K562 (cell line): ENCODE data around the gene ARHGAP8. TPM values are rescaled to one million over a fixed set of nuclear protein-coding genes. Genes with fewer than 3 reads are reported as not detected.

Experiments
- ATAC-seq: fragments of 200-7000 bp; cut with Tn5 transposase; 3 replicates; pipeline ENCODE4 v1.9.1; 2020; ENCODE audit warnings: moderate library complexity
- BruUV-seq: library from RNA; stranded (reverse); fragments of 400-500 nt; replicated peaks from 2 replicates; lab custom pipeline; 2021; lab: Mats Ljungman, UMichigan
- CTCF ChIA-PET: fragments of 300-600 bp; formaldehyde crosslinking; extraction: SDS; loops from one replicate; lab custom pipeline; 2021; ENCODE audit warnings: low intra/inter-chr PET ratio; lab: Yijun Ruan, JAX
- POLR2A ChIA-PET: fragments of 300-600, 350-650 bp; sonication (Branson Sonifier 250); formaldehyde crosslinking; extraction: SDS; loops from one replicate; lab custom pipeline; 2021; ENCODE audit warnings: antibody characterized with exemption, inconsistent platforms; lab: Yijun Ruan, JAX
- DNase-seq, 4 experiments: peaks; one replicate each; pipeline versions ENCODE4 v3.0.0 to v3.0.0-alpha.2; 2011 to 2018; ENCODE audit warnings: low spot score in 3 of 4, mixed read lengths in 3 of 4; ENCODE audit errors: extremely low read depth in 1 of 4
- FAIRE-seq: peaks from 2 replicates; lab custom pipeline; 2011; peaks lifted over from hg19 to GRCh38; lab: Jason Lieb, UNC
- H2AFZ ChIP-seq: 2 replicates; pipeline ENCODE4 v1.6.0; 2011; ENCODE audit warnings: low read depth, low read length, control low read depth, inconsistent platforms
- H3K27ac ChIP-seq: fragments of 200-600 bp; 3 replicates; pipeline ENCODE4 v1.8.0; 2011; ENCODE audit warnings: low read depth, mild to moderate bottlenecking, control low read depth, inconsistent platforms, low read length, moderate library complexity, mixed read lengths; ENCODE audit errors: extremely low read depth
- H3K27me3 ChIP-seq, 2 experiments: fragments of 300-600 bp in 1 of 2; 2 replicates in 1 of 2; 3 replicates in 1 of 2; pipeline versions ENCODE4 v1.6.0 to v1.8.0; 2011; ENCODE audit warnings: inconsistent platforms in 2 of 2, low read length in 2 of 2, mild to moderate bottlenecking in 1 of 2, mixed read lengths in 1 of 2, moderate library complexity in 1 of 2; ENCODE audit not compliant: control insufficient read depth in 2 of 2, insufficient read depth in 2 of 2
- H3K36me3 ChIP-seq: fragments of 300-600 bp; 3 replicates; pipeline ENCODE4 v1.8.0; 2011; ENCODE audit warnings: mild to moderate bottlenecking, low read length, inconsistent platforms; ENCODE audit not compliant: control insufficient read depth, insufficient read depth
- H3K4me1 ChIP-seq, 2 experiments: fragments of 200-600 bp in 1 of 2; replicated peaks in 1 of 2; 2 replicates in 1 of 2; 3 replicates in 1 of 2; pipeline versions ENCODE4 v1.5.1 to v1.8.0; 2011; ENCODE audit warnings: inconsistent platforms in 2 of 2, low read length in 2 of 2, mild to moderate bottlenecking in 1 of 2, mixed read lengths in 1 of 2, moderate library complexity in 1 of 2; ENCODE audit not compliant: control insufficient read depth in 2 of 2, insufficient read depth in 2 of 2
- H3K4me2 ChIP-seq: 2 replicates; pipeline ENCODE4 v1.6.1; 2011; ENCODE audit warnings: low read length, control low read depth, inconsistent platforms, mixed read lengths; ENCODE audit not compliant: insufficient read depth
- H3K4me3 ChIP-seq: fragments of 200-600 bp; sonication (generic), shearing (Covaris generic); 2 replicates; pipeline ENCODE4 v1.5.1; 2016; ENCODE audit warnings: control low read depth, inconsistent platforms
- H3K79me2 ChIP-seq: fragments of 200-600 bp; 3 replicates; pipeline ENCODE4 v1.8.0; 2011; ENCODE audit warnings: low read length, inconsistent platforms; ENCODE audit not compliant: control insufficient read depth, insufficient read depth
- H3K9ac ChIP-seq, 2 experiments: 2 replicates each; pipeline versions ENCODE4 v1.6.0 to v1.6.1; 2011; ENCODE audit warnings: low read depth in 2 of 2, low read length in 2 of 2, control low read depth in 1 of 2, inconsistent platforms in 1 of 2, mild to moderate bottlenecking in 1 of 2, mixed read lengths in 1 of 2; ENCODE audit not compliant: insufficient read depth in 1 of 2
- H3K9me1 ChIP-seq: one replicate; pipeline ENCODE4 v1.6.0; 2011; ENCODE audit warnings: inconsistent platforms, mild to moderate bottlenecking, low read length, moderate library complexity; ENCODE audit not compliant: control insufficient read depth, insufficient read depth
- H3K9me3 ChIP-seq: replicated peaks from 2 replicates; pipeline ENCODE4 v1.5.1; 2011; ENCODE audit warnings: low read depth, low read length, inconsistent platforms; ENCODE audit not compliant: control insufficient read depth, insufficient read depth
- H4K20me1 ChIP-seq: replicated peaks from 2 replicates; pipeline ENCODE4 v1.6.1; 2011; ENCODE audit warnings: low read length, inconsistent platforms, mixed read lengths; ENCODE audit not compliant: control insufficient read depth, insufficient read depth
- ATF7 ChIP-seq: fragments of 450-650 bp; IDR thresholded peaks from 2 replicates; pipeline ENCODE4 v1.7.1; 2014; ENCODE audit warnings: mild to moderate bottlenecking, moderate library complexity
- FOXJ3 ChIP-seq: sonication (generic); formaldehyde crosslinking; IDR thresholded peaks from 2 replicates; pipeline ENCODE4 v1.4.0; 2020; ENCODE audit warnings: mild to moderate bottlenecking, missing genetic modification reagents
- GABPB1 ChIP-seq: sonication (generic); formaldehyde crosslinking; IDR thresholded peaks from 2 replicates; pipeline ENCODE4 v1.8.0; 2022; ENCODE audit warnings: mild to moderate bottlenecking, missing genetic modification reagents
- NONO ChIP-seq, 2 experiments: fragments of 200-400 bp in 1 of 2; fragments of 450-650 bp in 1 of 2; formaldehyde crosslinking in 1 of 2; IDR thresholded peaks; 2 replicates each; pipeline ENCODE4 v1.6.1; 2017; ENCODE audit warnings: low read depth in 2 of 2, mild to moderate bottlenecking in 2 of 2, moderate library complexity in 2 of 2, low read length in 1 of 2
- POLR2AphosphoS2 ChIP-seq: IDR thresholded peaks from 2 replicates; pipeline ENCODE4 v1.6.1; 2012; ENCODE audit warnings: low read length, improper control_type of control experiment
- POLR2AphosphoS5 ChIP-seq: IDR thresholded peaks from 2 replicates; pipeline ENCODE4 v1.6.1; 2011; ENCODE audit warnings: mild to moderate bottlenecking, low read depth, low read length, moderate library complexity; ENCODE audit not compliant: control insufficient read depth, insufficient read depth
- RHOXF2B ChIP-seq: fragments of 250-450 bp; sonication (Bioruptor Pico); conservative IDR thresholded peaks from 2 replicates; pipeline ENCODE4 v1.5.1; 2021
- SMAD3 ChIP-seq: fragments of 450-650 bp; formaldehyde crosslinking; conservative IDR thresholded peaks from 2 replicates; pipeline ENCODE4 v1.4.0; 2020; ENCODE audit warnings: mild to moderate bottlenecking
- SUPT5H ChIP-seq: fragments of 450-650 bp; IDR thresholded peaks from 2 replicates; pipeline ENCODE4 v1.6.1; 2016
- USF1 ChIP-seq: sonication (generic); formaldehyde crosslinking; IDR thresholded peaks from 2 replicates; pipeline ENCODE4 v1.9.0; 2022; ENCODE audit warnings: mild to moderate bottlenecking, missing genetic modification reagents
- XRCC5 ChIP-seq: fragments of 200-400 bp; formaldehyde crosslinking; IDR thresholded peaks from 2 replicates; pipeline ENCODE4 v1.6.1; 2017; ENCODE audit warnings: low read depth, mild to moderate bottlenecking, low read length
- ZBTB9 ChIP-seq: fragments of 450-650 bp; formaldehyde crosslinking; IDR thresholded peaks from 2 replicates; pipeline ENCODE4 v1.4.0; 2020; ENCODE audit warnings: mild to moderate bottlenecking, moderate library complexity
- ZKSCAN1 ChIP-seq: fragments of 150-350 bp; IDR thresholded peaks from 2 replicates; pipeline ENCODE4 v1.6.1; 2016; ENCODE audit warnings: low read depth, low read length
- ZNF41 ChIP-seq: fragments of 250-450 bp; sonication (Bioruptor Pico); conservative IDR thresholded peaks from 2 replicates; pipeline ENCODE4 v1.4.0; 2020; ENCODE audit warnings: mild to moderate bottlenecking
- WGBS: fragments of 100-300 bp; shearing (Covaris generic); methylation state at CpG from one replicate; pipeline ENCODE4 v1.1.6; 2016; ENCODE audit warnings: low coverage, mixed read lengths; ENCODE audit not compliant: insufficient coverage; ENCODE audit errors: missing lambda C conversion rate; 5-methylcytosine and 5-hydroxymethylcytosine counted together
- in situ Hi-C: fragments of 300-500 bp; cut with MboI; formaldehyde crosslinking; loops from 4 replicates; pipeline ENCODE4 v1.15.0; 2018; ENCODE audit warnings: inconsistent platforms, mixed read lengths
- intact Hi-C: fragments of 100-400 bp; cut with micrococcal nuclease; formaldehyde crosslinking; loops from 2 replicates; pipeline ENCODE4 v1.14.2; 2022
- polyA plus RNA-seq, 8 experiments: library from polyadenylated mRNA; depleted of rRNA in 4 of 8; stranded (reverse) in 5 of 8; unstranded in 3 of 8; fragments of >200 nt; fragmentation: Nextera tagmentation in 2 of 8; fragmentation: Illumina TruSeq in 1 of 8; extraction: Ambion mirVana in 2 of 8; extraction: Trizol in 1 of 8; gene quantifications; 2 replicates each; pipeline versions ENCODE4 v1.2.1 to v1.2.3, GENCODE V29; 2011 to 2014; ENCODE audit warnings: inconsistent platforms in 1 of 8, missing spikeins in 1 of 8
- total RNA-seq, 7 experiments: library from RNA; depleted of rRNA in 6 of 7; stranded (reverse); fragments of >200 nt in 6 of 7; fragmentation: Illumina TruSeq in 2 of 7; extraction: Trizol in 2 of 7; gene quantifications; 2 replicates each; pipeline versions ENCODE4 v1.2.1 to v1.2.3, GENCODE V29; 2011 to 2021; ENCODE audit warnings: low replicate concordance in 1 of 7

ARHGAP8 gene
- total and polyA plus RNA-seq, 9 of the 15 experiments (the other 6 are each of a cell fraction or from before 2014, with no cell fraction given) = 0.15 to 2.2 (median 0.62) TPM

- H3K4me2 ChIP-seq = no peak overlapping the region
- no peaks in the 10 kb centered on the region for H3K9me1 ChIP-seq
- CTCF ChIA-PET = no interaction called here
- no TSS peak for BruUV-seq
- H3K4me3 ChIP-seq = no peak overlapping the region
- no peak for TF ChIP-seq POLR2AphosphoS5
- no peak for TF ChIP-seq ZNF41 (CRISPR knock-in tag)
- TF ChIP-seq POLR2AphosphoS2 = no peak
- no peak for TF ChIP-seq ZKSCAN1
- TF ChIP-seq SMAD3 (CRISPR knock-in tag) = no peak
- H3K9me3 ChIP-seq = no peaks in the 10 kb centered on the region
- DNase-seq (no peak), ATAC-seq (no peak), FAIRE-seq (no peak)
- H2AFZ ChIP-seq = no peak overlapping the region
- peaks cover 0 to 17% of the 10 kb centered on the region in 2 experiments; a peak in 2 of 5 replicates for H3K4me1 ChIP-seq
- intact Hi-C loops (no loop called here), in situ Hi-C loops (no loop called here)
- no peaks in the 10 kb centered on the region for H3K27me3 ChIP-seq
- 88% methylated on average over 17 of the region's 39 CpGs for WGBS
- POLR2A ChIA-PET = interaction anchor here (0.6 to 1.4 kb wide), 2 partner anchors 9 to 24 kb away, joined by 3 to 5 read pairs; no protein-coding TSS in a partner anchor
- H3K9ac ChIP-seq = no peak overlapping the region
- 0 out of 2 replicates have a peak, but pooled peaks cover 4% of the 10 kb centered on the region for H4K20me1 ChIP-seq
- H3K27ac ChIP-seq = no peak overlapping the region
- no peaks in the 10 kb centered on the region for H3K79me2 ChIP-seq
- H3K36me3 ChIP-seq = peaks cover 6% of the 10 kb centered on the region; the same call in 2 of the 3 replicates
These were observed 22.9 kb upstream of the ARHGAP8 start for GRCh38 chr22:44729391-44730021.

DNA sequence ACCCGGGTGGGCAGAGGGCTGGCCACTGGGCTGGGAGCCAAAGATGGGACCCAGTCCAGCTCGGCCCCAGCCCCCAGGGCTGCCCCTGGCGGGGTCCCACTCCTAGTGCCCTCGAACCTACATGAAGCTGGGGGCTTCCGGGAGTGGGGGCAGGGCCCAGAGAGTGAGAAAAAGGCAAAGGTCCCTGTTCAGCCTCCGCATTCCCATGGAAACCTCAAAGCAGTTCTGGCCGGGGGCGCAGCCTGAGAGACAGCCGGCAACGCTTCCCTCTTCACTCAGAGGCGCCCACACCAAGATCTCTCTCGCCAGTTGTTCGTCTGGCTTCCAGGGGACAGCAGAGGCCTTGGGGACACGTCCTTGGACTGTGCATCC, 22.4 kb upstream of the ARHGAP8 start:
- CTCF ChIA-PET = no interaction called here
- no TSS peak for BruUV-seq
- no peak for DNase-seq
- no peak for TF ChIP-seq XRCC5
- no peak for TF ChIP-seq SUPT5H
- TF ChIP-seq RHOXF2B (CRISPR knock-in tag) = no peak
- no peak for TF ChIP-seq FOXJ3 (CRISPR knock-in tag)
- TF ChIP-seq ATF7 = no peak
- no peak for TF ChIP-seq USF1
- TF ChIP-seq GABPB1 (CRISPR knock-in tag) = no peak
- TF ChIP-seq NONO (IDR thresholded peaks at IDR 0.05; ENCODE audit: low read depth in 2 of 2, low read length in 1 of 2) = no peak
- TF ChIP-seq ZBTB9 (CRISPR knock-in tag) = no peak

More for the DNA sequence above, 22.4 kb upstream of the ARHGAP8 start:
- in situ Hi-C loops (no loop called here), intact Hi-C loops (no loop called here)
- no peak overlapping the region for H3K4me3 ChIP-seq
- H3K4me2 ChIP-seq = no peak overlapping the region
- no peak overlapping the region for H2AFZ ChIP-seq
- no peaks in the 10 kb centered on the region for H3K9me1 ChIP-seq
- no peak overlapping the region for H3K27ac ChIP-seq
- peaks cover 0 to 15% of the 10 kb centered on the region in 2 experiments; a peak in 2 of 5 replicates for H3K4me1 ChIP-seq
- no peak overlapping the region for H3K9ac ChIP-seq
- no peaks in the 10 kb centered on the region for H3K9me3 ChIP-seq
- POLR2A ChIA-PET = interaction anchor here (1.4 kb wide), 1 partner anchor 25 kb away, joined by 5 read pairs; no protein-coding TSS in a partner anchor
- no peaks in the 10 kb centered on the region for H3K79me2 ChIP-seq
- FAIRE-seq (no peak), ATAC-seq (no peak)
- WGBS = 89% methylated on average over 3 of the region's 14 CpGs
- H3K27me3 ChIP-seq = no peaks in the 10 kb centered on the region
- H3K36me3 ChIP-seq = peaks cover 6% of the 10 kb centered on the region; the same call in 2 of the 3 replicates
- H4K20me1 ChIP-seq = 0 out of 2 replicates have a peak, but pooled peaks cover 4% of the 10 kb centered on the region
